HepG2 (cell line): ENCODE data around the gene PRKAR2B. TPM values are rescaled to one million over a fixed set of nuclear protein-coding genes. Genes with fewer than 3 reads are reported as not detected.

Source experiments
- ARNTL ChIP-seq: sonication (generic); formaldehyde crosslinking; IDR thresholded peaks from 2 replicates; pipeline ENCODE4 v1.4.0; 2020; ENCODE audit warnings: mild to moderate bottlenecking, missing genetic modification reagents
- CREB3 ChIP-seq: sonication (generic); formaldehyde crosslinking; IDR thresholded peaks from 2 replicates; pipeline ENCODE4 v1.5.0; 2020; ENCODE audit warnings: missing genetic modification reagents
- FOXA1 ChIP-seq, 2 experiments: fragments of 450-650 bp in 1 of 2; sonication (generic) in 1 of 2; formaldehyde crosslinking in 1 of 2; IDR thresholded peaks; 2 replicates each; pipeline versions ENCODE4 v1.4.0 to v1.6.1; 2016 to 2020; ENCODE audit warnings: missing genetic modification reagents in 1 of 2
- GMEB1 ChIP-seq: sonication (generic); formaldehyde crosslinking; IDR thresholded peaks from 2 replicates; pipeline ENCODE4 v1.5.1; 2020; ENCODE audit warnings: missing genetic modification reagents, mild to moderate bottlenecking, borderline replicate concordance
- KLF15 ChIP-seq: sonication (generic); formaldehyde crosslinking; IDR thresholded peaks from 2 replicates; pipeline ENCODE4 v1.8.1; 2023; ENCODE audit warnings: borderline replicate concordance, mild to moderate bottlenecking, inconsistent platforms, missing genetic modification reagents, mixed read lengths
- MTF1 ChIP-seq: sonication (generic); formaldehyde crosslinking; IDR thresholded peaks from 2 replicates; pipeline ENCODE4 v1.5.0; 2020; ENCODE audit warnings: missing genetic modification reagents
- NCOR1 ChIP-seq: fragments of 200-600 bp; sonication (generic); IDR thresholded peaks from 2 replicates; pipeline ENCODE4 v1.7.0; 2017; ENCODE audit warnings: antibody characterized with exemption, low read length, borderline replicate concordance
- NFKB2 ChIP-seq: sonication (generic); formaldehyde crosslinking; IDR thresholded peaks from 2 replicates; pipeline ENCODE4 v1.4.0; 2020; ENCODE audit warnings: missing genetic modification reagents, borderline replicate concordance
- PRDM10 ChIP-seq: sonication (generic); formaldehyde crosslinking; IDR thresholded peaks from 2 replicates; pipeline ENCODE4 v1.4.0; 2020; ENCODE audit warnings: low read depth, missing genetic modification reagents
- REXO4 ChIP-seq: sonication (generic); formaldehyde crosslinking; IDR thresholded peaks from 2 replicates; pipeline ENCODE4 v1.8.0; 2022; ENCODE audit warnings: missing genetic modification reagents, mild to moderate bottlenecking, borderline replicate concordance
- ZNF354B ChIP-seq: sonication (generic); formaldehyde crosslinking; IDR thresholded peaks from 2 replicates; pipeline ENCODE4 v1.8.0; 2022; ENCODE audit warnings: mild to moderate bottlenecking, missing genetic modification reagents
- ZNF550 ChIP-seq: sonication (generic); formaldehyde crosslinking; IDR thresholded peaks from 2 replicates; pipeline ENCODE4 v1.4.0; 2020; ENCODE audit warnings: mild to moderate bottlenecking, missing genetic modification reagents, borderline replicate concordance
- ZNF775 ChIP-seq: sonication (generic); formaldehyde crosslinking; IDR thresholded peaks from 2 replicates; pipeline ENCODE4 v1.4.0; 2020; ENCODE audit warnings: missing genetic modification reagents, mild to moderate bottlenecking, moderate library complexity, borderline replicate concordance
- ZNF800 ChIP-seq: sonication (generic); formaldehyde crosslinking; IDR thresholded peaks from 2 replicates; pipeline ENCODE4 v1.4.0; 2020; ENCODE audit warnings: missing genetic modification reagents
- polyA plus RNA-seq, 8 experiments: library from polyadenylated mRNA; depleted of rRNA in 3 of 8; stranded (reverse) in 7 of 8; unstranded in 1 of 8; fragments of >200 nt; fragmentation: Illumina TruSeq in 4 of 8; extraction: Trizol in 4 of 8; gene quantifications; 2 replicates each; pipeline versions ENCODE4 v1.2.1 to v1.2.3, GENCODE V29; 2011 to 2016; ENCODE audit warnings: low read depth in 4 of 8, missing spikeins in 1 of 8, mixed read lengths in 1 of 8; ENCODE audit not compliant: insufficient read depth in 1 of 8
- total RNA-seq, 5 experiments: library from RNA; depleted of rRNA; stranded (reverse); fragments of >200 nt; fragmentation: Illumina TruSeq; extraction: Trizol; gene quantifications; 2 replicates each; pipeline ENCODE4 v1.2.3, GENCODE V29; 2016; ENCODE audit warnings: low read depth in 1 of 5

Gene PRKAR2B
- total and polyA plus RNA-seq, 2 of the 13 experiments (the other 11 are each of a cell fraction or from before 2014, with no cell fraction given): not detected

DNA sequence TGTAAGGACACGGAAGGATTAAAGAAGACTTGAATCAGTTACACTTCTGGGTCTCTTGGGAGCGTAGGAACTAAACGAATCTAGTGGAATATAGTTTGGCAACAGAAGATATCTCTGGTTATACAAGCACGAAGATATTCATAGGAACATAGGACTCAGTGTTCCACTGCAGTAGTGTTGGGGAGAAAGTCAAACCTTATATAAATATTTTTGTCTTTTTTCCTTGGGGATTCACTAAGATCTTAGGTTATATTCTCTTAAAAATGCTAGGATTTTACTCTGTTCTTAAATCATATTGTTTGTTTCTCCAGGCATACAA is 21.4 kb downstream of the PRKAR2B start (continued):
- no peak for TF ChIP-seq ZNF800 (CRISPR knock-in tag)
- no peak for TF ChIP-seq NFKB2 (CRISPR knock-in tag)
- no peak for TF ChIP-seq NCOR1
- TF ChIP-seq REXO4: no peak
- no peak for TF ChIP-seq MTF1
- TF ChIP-seq GMEB1: no peak
- TF ChIP-seq FOXA1 (IDR thresholded peaks at IDR 0.05): no peak
- TF ChIP-seq FOXA1 (CRISPR knock-in tag; IDR thresholded peaks at IDR 0.05): no peak
- no peak for TF ChIP-seq KLF15
- TF ChIP-seq ZNF550 (CRISPR knock-in tag): no peak
- TF ChIP-seq ARNTL: no peak
- no peak for TF ChIP-seq ZNF775 (CRISPR knock-in tag)
- no peak for TF ChIP-seq CREB3
- TF ChIP-seq ZNF354B: no peak
- no peak for TF ChIP-seq PRDM10 (CRISPR knock-in tag)
- TF ChIP-seq, all 625 proteins: peak for 0
